Bronchial epithelial cell (primary cell): Measurements from ENCODE around the gene NTRK2. TPM values are rescaled to one million over a fixed set of nuclear protein-coding genes. Genes with fewer than 3 reads are reported as not detected.

Experiments
- DNase-seq: peaks from one replicate; pipeline ENCODE4 v3.0.0-alpha.2; 2010; ENCODE audit warnings: low read depth
- FAIRE-seq: peaks from 2 replicates; lab custom pipeline; 2011; peaks lifted over from hg19 to GRCh38; lab: Jason Lieb, UNC
- H3K27me3 ChIP-seq: 2 replicates; pipeline ENCODE4 v1.5.1; 2011; ENCODE audit warnings: low read length; ENCODE audit not compliant: control insufficient read depth, insufficient read depth
- H3K36me3 ChIP-seq: 2 replicates; pipeline ENCODE4 v1.5.1; 2011; ENCODE audit warnings: low read length; ENCODE audit not compliant: control insufficient read depth, insufficient read depth
- H3K4me3 ChIP-seq: 2 replicates; pipeline ENCODE4 v1.5.1; 2011; ENCODE audit warnings: mild to moderate bottlenecking, low read depth, low read length, control low read depth
- CTCF ChIP-seq: IDR thresholded peaks from 2 replicates; pipeline ENCODE4 v1.5.1; 2011; ENCODE audit warnings: mild to moderate bottlenecking, moderate library complexity, low read length, control low read depth, inconsistent platforms; ENCODE audit not compliant: insufficient read depth, severe bottlenecking
- total RNA-seq: library from RNA; depleted of rRNA; stranded (reverse); fragments of >200 nt; gene quantifications from 2 replicates; pipeline ENCODE4 v1.2.1, GENCODE V29; 2014

The NTRK2 gene
- total RNA-seq, 1 donor from 2014 or later, result not detected

- DNase-seq (no peak), FAIRE-seq (no peak)
- H3K4me3 ChIP-seq, result no peak overlapping the region
- no peak for TF ChIP-seq CTCF
- H3K36me3 ChIP-seq, result no peaks in the 10 kb centered on the region
- H3K27me3 ChIP-seq, result peaks cover 2% of the 10 kb centered on the region
Observed at GRCh38 chr9:84880835-84881234, 211.3 kb downstream of the NTRK2 start.

GRCh38 chr9:84886866-84887265, 217.3 kb downstream of the NTRK2 start:
- H3K27me3 ChIP-seq, result no peaks in the 10 kb centered on the region
- H3K36me3 ChIP-seq, result no peaks in the 10 kb centered on the region
- DNase-seq (no peak), FAIRE-seq (no peak)
- H3K4me3 ChIP-seq, result no peak overlapping the region
- TF ChIP-seq CTCF, result no peak

- FAIRE-seq, result no peak
- Histone ChIP-seq H3K4me3 (no peak overlapping the region), H3K27me3 (no peaks in the 10 kb centered on the region), H3K36me3 (no peaks in the 10 kb centered on the region)
- DNase-seq, result no peak
- TF ChIP-seq CTCF, result no peak
Observed at GRCh38 chr9:84891924-84892323, 222.4 kb downstream of the NTRK2 start.

GRCh38 chr9:84893419-84894128, 224.0 kb downstream of the NTRK2 start:
- Histone ChIP-seq H3K36me3 (no peaks in the 10 kb centered on the region), H3K27me3 (no peaks in the 10 kb centered on the region), H3K4me3 (no peak overlapping the region)
- peak; percentile 32 for FAIRE-seq
- TF ChIP-seq CTCF, result no peak
- no peak for DNase-seq

GRCh38 chr9:84894859-84895258, 225.3 kb downstream of the NTRK2 start:
- DNase-seq, result no peak
- Histone ChIP-seq H3K4me3 (no peak overlapping the region), H3K27me3 (no peaks in the 10 kb centered on the region), H3K36me3 (no peaks in the 10 kb centered on the region)
- no peak for FAIRE-seq
- TF ChIP-seq CTCF, result no peak
